Liver (tissue), 9 donors: ENCODE data around the gene KCNQ1. TPM values are rescaled to one million over a fixed set of nuclear protein-coding genes. Genes with fewer than 3 reads are reported as not detected.

Experiments used
- DNase-seq: peaks from one replicate; pipeline ENCODE4 v3.0.0-alpha.2; 2017; ENCODE audit warnings: low spot score
- H3K27ac ChIP-seq, 2 donors: one replicate each; pipeline ENCODE4 v1.7.0; 2013; ENCODE audit warnings: inconsistent platforms in 2 of 2, low read length in 2 of 2, control low read depth in 1 of 2, low read depth in 1 of 2, mild to moderate bottlenecking in 1 of 2
- H3K27me3 ChIP-seq, 4 donors: one replicate each; pipeline versions ENCODE4 v1.6.1 to v1.7.0; 2013; ENCODE audit warnings: low read length in 3 of 4, inconsistent platforms in 1 of 4, mild to moderate bottlenecking in 1 of 4, moderate library complexity in 1 of 4; ENCODE audit not compliant: control insufficient read depth in 4 of 4, insufficient read depth in 4 of 4
- H3K36me3 ChIP-seq, 4 donors: one replicate each; pipeline versions ENCODE4 v1.6.1 to v1.7.0; 2013; ENCODE audit warnings: low read length in 3 of 4, mild to moderate bottlenecking in 3 of 4, low read depth in 1 of 4, moderate library complexity in 1 of 4; ENCODE audit not compliant: control insufficient read depth in 4 of 4, insufficient read depth in 3 of 4
- H3K4me1 ChIP-seq, 4 donors: one replicate each; pipeline versions ENCODE4 v1.6.1 to v1.7.0; 2013; ENCODE audit warnings: low read length in 3 of 4, mild to moderate bottlenecking in 3 of 4, moderate library complexity in 1 of 4; ENCODE audit not compliant: control insufficient read depth in 4 of 4, insufficient read depth in 4 of 4
- H3K4me3 ChIP-seq, 3 donors: one replicate each; pipeline versions ENCODE4 v1.6.1 to v1.7.0; 2013; ENCODE audit warnings: low read length in 3 of 3, control low read depth in 1 of 3, low read depth in 1 of 3, mild to moderate bottlenecking in 1 of 3
- H3K9ac ChIP-seq, 2 donors: one replicate each; pipeline ENCODE4 v1.7.0; 2013; ENCODE audit warnings: low read length in 2 of 2, mild to moderate bottlenecking in 2 of 2, moderate library complexity in 2 of 2, control low read depth in 1 of 2, low read depth in 1 of 2
- H3K9me3 ChIP-seq, 4 donors: one replicate each; pipeline versions ENCODE4 v1.6.1 to v1.7.0; 2013; ENCODE audit warnings: low read length in 3 of 4; ENCODE audit not compliant: control insufficient read depth in 4 of 4
- ATF3 ChIP-seq: IDR thresholded peaks from 2 replicates; pipeline ENCODE4 v1.6.1; 2016; ENCODE audit warnings: antibody characterized with exemption
- CTCF ChIP-seq: fragments of 150-350 bp; IDR thresholded peaks from 2 replicates; pipeline ENCODE4 v1.5.1; 2017; ENCODE audit warnings: improper control_type of control experiment, low read depth, low read length; ENCODE audit not compliant: missing input control
- EGR1 ChIP-seq, 2 donors: IDR thresholded peaks; 2 replicates each; pipeline ENCODE4 v1.6.1; 2016 to 2018; ENCODE audit warnings: antibody characterized with exemption in 2 of 2, low read depth in 2 of 2
- FOXA1 ChIP-seq: IDR thresholded peaks from 2 replicates; pipeline ENCODE4 v1.6.1; 2016; ENCODE audit warnings: antibody characterized with exemption
- FOXA2 ChIP-seq: IDR thresholded peaks from 2 replicates; pipeline ENCODE4 v1.6.1; 2016; ENCODE audit warnings: antibody characterized with exemption
- GABPA ChIP-seq, 2 donors: IDR thresholded peaks in 1 of 2; conservative IDR thresholded peaks in 1 of 2; 2 replicates each; pipeline ENCODE4 v1.6.1; 2016; ENCODE audit warnings: antibody characterized with exemption in 2 of 2, mild to moderate bottlenecking in 1 of 2, moderate library complexity in 1 of 2
- HNF4A ChIP-seq, 2 donors: conservative IDR thresholded peaks; 2 replicates each; pipeline ENCODE4 v1.6.1; 2016; ENCODE audit warnings: antibody characterized with exemption in 2 of 2, mild to moderate bottlenecking in 2 of 2
- HNF4G ChIP-seq: IDR thresholded peaks from 2 replicates; pipeline ENCODE4 v1.6.1; 2016; ENCODE audit warnings: antibody characterized with exemption
- JUND ChIP-seq, 2 donors: IDR thresholded peaks; 2 replicates each; pipeline ENCODE4 v1.6.1; 2016; ENCODE audit warnings: antibody characterized with exemption in 2 of 2
- NR2F2 ChIP-seq: IDR thresholded peaks from 2 replicates; pipeline ENCODE4 v1.6.1; 2016; ENCODE audit warnings: antibody characterized with exemption
- RAD21 ChIP-seq, 2 donors: IDR thresholded peaks; 2 replicates each; pipeline ENCODE4 v1.6.1; 2016; ENCODE audit warnings: antibody characterized with exemption in 2 of 2, mild to moderate bottlenecking in 2 of 2
- REST ChIP-seq: IDR thresholded peaks from 2 replicates; pipeline ENCODE4 v1.6.1; 2016; ENCODE audit warnings: antibody characterized with exemption, mild to moderate bottlenecking
- RXRA ChIP-seq, 2 donors: IDR thresholded peaks; 2 replicates each; pipeline ENCODE4 v1.6.1; 2017 to 2018; ENCODE audit warnings: antibody characterized with exemption in 2 of 2, mild to moderate bottlenecking in 1 of 2
- SP1 ChIP-seq: IDR thresholded peaks from 2 replicates; pipeline ENCODE4 v1.6.1; 2018; ENCODE audit warnings: antibody characterized with exemption, mild to moderate bottlenecking
- TAF1 ChIP-seq: conservative IDR thresholded peaks from 2 replicates; pipeline ENCODE4 v1.6.1; 2016; ENCODE audit warnings: antibody characterized with exemption, mild to moderate bottlenecking
- YY1 ChIP-seq: IDR thresholded peaks from 2 replicates; pipeline ENCODE4 v1.6.1; 2016; ENCODE audit warnings: antibody characterized with exemption, mild to moderate bottlenecking
- WGBS: extraction: QIAGEN DNeasy Blood & Tissue Kit; methylation state at CpG from one replicate; pipeline ENCODE4 v1.1.7; 2013; 5-methylcytosine and 5-hydroxymethylcytosine counted together
- polyA plus RNA-seq, 2 donors: library from polyadenylated mRNA; stranded (reverse) in 1 of 2; unstranded in 1 of 2; fragments of 200-250 nt in 1 of 2; fragments of >200 nt in 1 of 2; fragmentation: Nextera tagmentation in 1 of 2; extraction: Ambion mirVana in 1 of 2; gene quantifications; one replicate each; pipeline versions ENCODE4 v1.2.1 to v1.2.3, GENCODE V29; 2013 to 2015
- total RNA-seq, 2 donors: library from RNA; depleted of rRNA; stranded (reverse); fragments of >200 nt; gene quantifications; one replicate each; pipeline ENCODE4 v1.2.3, GENCODE V29; 2014
- TF ChIP-seq, protein P1 (sequence below): IDR thresholded peaks from 2 replicates; pipeline ENCODE4 v1.6.1; 2016; ENCODE audit warnings: antibody characterized with exemption
- TF ChIP-seq, protein P2 (sequence below): IDR thresholded peaks from 2 replicates; pipeline ENCODE4 v1.6.1; 2016; ENCODE audit warnings: antibody characterized with exemption
- donor health status: healthy.
- donor health status: healthy.
- donor health status: healthy.
- donor health status: healthy.
- donor health status: healthy.

Gene KCNQ1
- total and polyA plus RNA-seq, 4 donors, result 0.31 to 2.2 (median 1.5) TPM

DNA sequence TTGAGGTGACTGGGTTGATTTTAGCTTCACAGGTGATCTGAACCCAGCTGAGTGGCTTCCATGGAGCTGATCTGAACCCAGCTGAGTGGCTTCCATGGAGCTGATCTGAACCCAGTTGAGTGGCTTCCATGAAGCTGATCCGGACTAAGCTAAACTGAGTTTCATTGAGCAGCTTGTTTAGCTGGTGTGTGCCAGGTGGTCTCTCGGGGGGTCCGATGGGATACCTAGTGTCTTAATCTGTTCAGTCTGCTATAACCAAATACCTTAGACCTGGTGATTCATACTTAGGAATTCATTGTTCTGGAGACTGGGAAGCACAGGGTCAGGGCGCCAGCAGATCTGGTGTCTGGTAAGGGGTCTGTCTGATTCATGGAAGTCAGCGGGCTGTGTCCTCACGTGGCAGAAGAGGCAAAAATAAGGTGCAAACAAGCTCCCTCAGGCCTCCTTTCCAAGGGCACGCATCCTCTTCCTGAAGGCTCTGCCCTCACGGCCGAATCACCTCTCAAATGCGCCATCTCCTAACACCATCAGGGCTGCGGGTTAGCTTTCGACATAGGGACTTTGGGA is 307.5 kb downstream of the KCNQ1 start (continued):
- TF ChIP-seq, protein P1, sequence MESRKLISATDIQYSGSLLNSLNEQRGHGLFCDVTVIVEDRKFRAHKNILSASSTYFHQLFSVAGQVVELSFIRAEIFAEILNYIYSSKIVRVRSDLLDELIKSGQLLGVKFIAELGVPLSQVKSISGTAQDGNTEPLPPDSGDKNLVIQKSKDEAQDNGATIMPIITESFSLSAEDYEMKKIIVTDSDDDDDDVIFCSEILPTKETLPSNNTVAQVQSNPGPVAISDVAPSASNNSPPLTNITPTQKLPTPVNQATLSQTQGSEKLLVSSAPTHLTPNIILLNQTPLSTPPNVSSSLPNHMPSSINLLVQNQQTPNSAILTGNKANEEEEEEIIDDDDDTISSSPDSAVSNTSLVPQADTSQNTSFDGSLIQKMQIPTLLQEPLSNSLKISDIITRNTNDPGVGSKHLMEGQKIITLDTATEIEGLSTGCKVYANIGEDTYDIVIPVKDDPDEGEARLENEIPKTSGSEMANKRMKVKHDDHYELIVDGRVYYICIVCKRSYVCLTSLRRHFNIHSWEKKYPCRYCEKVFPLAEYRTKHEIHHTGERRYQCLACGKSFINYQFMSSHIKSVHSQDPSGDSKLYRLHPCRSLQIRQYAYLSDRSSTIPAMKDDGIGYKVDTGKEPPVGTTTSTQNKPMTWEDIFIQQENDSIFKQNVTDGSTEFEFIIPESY, result no peak
- no peak for TF ChIP-seq CTCF

GRCh38 chr11:2752923-2753322 is 308.1 kb downstream of the KCNQ1 start:
- no peak overlapping the region for H3K27ac ChIP-seq
- no peaks in the 10 kb centered on the region for H3K27me3 ChIP-seq
- no peaks in the 10 kb centered on the region for H3K4me1 ChIP-seq
- no peaks in the 10 kb centered on the region for H3K36me3 ChIP-seq
- WGBS, result 86% methylated on average over 12 of the region's 12 CpGs
- DNase-seq, result no peak
- peaks cover 0 to 6% (median 3%) of the 10 kb centered on the region in 4 donors for H3K9me3 ChIP-seq
- TF ChIP-seq RAD21 (IDR thresholded peaks at IDR 0.05), result no peak
- TF ChIP-seq HNF4G, result no peak
- H3K4me3 ChIP-seq, result no peak overlapping the region
- H3K9ac ChIP-seq, result no peak overlapping the region

GRCh38 chr11:2754008-2754407 is 309.2 kb downstream of the KCNQ1 start:
- H3K9me3 ChIP-seq, result peaks cover 0 to 8% (median 4%) of the 10 kb centered on the region in 4 donors
- H3K36me3 ChIP-seq, result no peaks in the 10 kb centered on the region
- no peak overlapping the region for H3K4me3 ChIP-seq
- 90% methylated on average over 2 of the region's 2 CpGs for WGBS
- no peak overlapping the region for H3K27ac ChIP-seq
- H3K9ac ChIP-seq, result no peak overlapping the region
- TF ChIP-seq NR2F2 (no peak), HNF4A (conservative IDR thresholded peaks at IDR 0.05) (no peak), SP1 (no peak), ATF3 (no peak), FOXA1 (no peak), RXRA (IDR thresholded peaks at IDR 0.05) (no peak), HNF4G (no peak), GABPA (IDR thresholded peaks at IDR 0.05 in 1 of 2, conservative IDR thresholded peaks at IDR 0.05 in 1 of 2) (no peak), EGR1 (IDR thresholded peaks at IDR 0.05; ENCODE audit: low read depth in 2 of 2) (no peak), CTCF (no peak), REST (no peak), RAD21 (IDR thresholded peaks at IDR 0.05) (no peak), TAF1 (no peak), JUND (IDR thresholded peaks at IDR 0.05) (no peak), FOXA2 (no peak), YY1 (no peak)
- TF ChIP-seq, protein P2, sequence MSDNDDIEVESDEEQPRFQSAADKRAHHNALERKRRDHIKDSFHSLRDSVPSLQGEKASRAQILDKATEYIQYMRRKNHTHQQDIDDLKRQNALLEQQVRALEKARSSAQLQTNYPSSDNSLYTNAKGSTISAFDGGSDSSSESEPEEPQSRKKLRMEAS, result no peak
- TF ChIP-seq, protein P1, result no peak
- H3K27me3 ChIP-seq, result no peaks in the 10 kb centered on the region
- no peaks in the 10 kb centered on the region for H3K4me1 ChIP-seq
- DNase-seq, result no peak
